Activated gamma-delta T cell treated with Interleukin-2 at 50 U/mL for 16 hours (primary cell): ENCODE data around the gene MTF1.
A peak's percentile ranks its signal among the peaks of the same experiment; 100 is the strongest.
"Not testable (repeated sequence)": the region's sequence is repeated elsewhere in the genome, so short reads cannot be mapped to it uniquely, and the experiment has no call there.

Experiments used
- DNase-seq: peaks from one replicate; pipeline ENCODE4 v3.0.0-alpha.2; 2020

Gene MTF1

DNA sequence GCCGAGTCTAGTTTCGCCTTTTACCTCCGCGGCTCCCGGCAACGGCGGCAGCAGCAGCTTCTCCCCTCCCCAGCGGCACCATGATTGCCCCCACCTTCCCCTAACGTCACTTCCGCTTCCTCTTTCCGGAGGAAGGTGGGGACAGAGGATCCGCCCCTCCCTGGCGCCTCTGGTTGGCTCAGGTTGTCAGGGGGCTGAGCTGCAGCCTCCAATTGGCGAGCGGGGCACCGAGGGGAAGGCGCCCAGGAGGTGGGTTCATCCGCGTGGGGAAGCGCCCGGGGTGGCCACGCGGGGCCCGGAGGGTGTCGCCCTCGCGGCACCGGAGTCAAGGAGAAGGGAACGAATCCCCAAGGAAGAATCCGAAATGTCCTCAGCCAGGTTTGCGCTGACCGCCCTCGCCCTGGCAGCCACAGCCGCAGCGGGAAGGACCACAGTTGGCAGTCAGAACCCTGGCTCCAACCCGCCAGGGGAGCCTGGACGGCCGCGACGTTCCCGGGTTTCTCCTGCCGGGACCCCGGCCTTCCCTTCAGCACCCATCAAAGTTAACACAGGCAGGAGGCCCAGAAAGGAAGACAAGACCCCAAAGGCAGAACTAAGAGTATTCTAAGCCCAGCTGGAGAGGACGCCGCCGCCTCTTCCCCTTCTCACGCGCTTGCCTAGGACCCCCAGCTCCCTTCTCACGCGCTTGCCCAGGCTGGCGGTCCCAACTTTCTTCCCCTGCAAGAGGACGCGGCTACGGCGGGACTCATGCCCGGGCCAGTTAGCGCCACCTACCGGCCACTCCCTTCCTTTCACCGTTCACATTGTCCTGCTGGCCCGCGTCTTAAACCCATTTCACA is at the start of gene MTF1:
MTF1 (minus strand) TSS at position 86 of the 839 bp plus-strand sequence. CDS start 1,934 bp downstream, outside the sequence.
- peak; percentile 97 for DNase-seq

DNA sequence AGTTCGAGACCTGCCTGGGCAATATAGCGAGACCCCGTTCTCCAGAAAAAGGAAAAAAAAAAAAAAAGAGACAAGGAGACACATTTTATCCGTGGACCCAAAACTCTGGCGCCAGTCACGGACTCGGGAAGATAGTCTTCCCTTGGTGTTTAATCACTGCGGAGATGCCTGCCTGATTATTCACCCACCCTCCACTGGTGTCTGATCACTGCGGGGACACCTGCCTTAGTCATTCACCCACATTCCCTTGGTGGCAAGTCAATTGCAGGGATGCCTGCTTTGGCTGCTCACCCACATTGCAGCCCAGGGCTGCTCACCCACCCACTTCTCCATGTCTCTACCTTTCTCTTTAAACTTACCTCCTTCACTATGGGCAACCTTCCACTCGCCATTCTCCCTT is 49.1 kb upstream of the MTF1 start:
- DNase-seq: not testable (repeated sequence)

DNA sequence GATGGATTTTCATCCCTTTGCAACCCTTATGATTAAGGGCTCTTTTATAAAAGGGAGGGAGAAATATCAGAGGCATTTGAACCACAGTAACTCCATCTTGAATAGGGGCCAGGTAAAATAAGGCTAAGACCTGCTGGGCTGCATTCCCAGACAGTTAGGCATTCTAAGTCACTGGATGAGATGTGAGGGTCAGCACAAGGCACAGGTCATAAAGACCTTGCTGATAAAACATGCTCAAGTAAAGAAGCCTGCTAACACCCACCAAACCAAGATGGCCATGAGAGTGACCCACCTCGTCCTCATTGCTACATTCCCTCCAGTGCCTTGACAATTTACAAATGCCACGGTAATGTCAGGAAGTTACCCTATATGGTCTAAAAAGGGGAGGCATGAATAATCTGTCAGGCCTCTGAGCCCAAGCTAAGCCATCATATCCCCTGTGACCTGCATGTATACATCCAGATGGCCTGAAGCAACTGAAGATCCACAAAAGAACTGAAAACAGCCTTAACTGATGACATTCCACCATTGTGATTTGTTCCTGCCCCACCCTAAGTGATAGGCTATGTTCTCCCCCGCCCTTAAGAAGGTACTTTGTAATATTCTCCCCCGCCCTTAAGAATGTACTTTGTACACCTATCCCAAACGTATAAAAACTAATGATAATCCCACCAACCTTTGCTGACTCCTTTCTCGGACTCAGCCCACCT is 48.2 kb upstream of the MTF1 start:
- not testable (repeated sequence) for DNase-seq

- not testable (repeated sequence) for DNase-seq
These were observed 47.2 kb upstream of the MTF1 start for GRCh38 chr1:37906591-37906990.

DNA sequence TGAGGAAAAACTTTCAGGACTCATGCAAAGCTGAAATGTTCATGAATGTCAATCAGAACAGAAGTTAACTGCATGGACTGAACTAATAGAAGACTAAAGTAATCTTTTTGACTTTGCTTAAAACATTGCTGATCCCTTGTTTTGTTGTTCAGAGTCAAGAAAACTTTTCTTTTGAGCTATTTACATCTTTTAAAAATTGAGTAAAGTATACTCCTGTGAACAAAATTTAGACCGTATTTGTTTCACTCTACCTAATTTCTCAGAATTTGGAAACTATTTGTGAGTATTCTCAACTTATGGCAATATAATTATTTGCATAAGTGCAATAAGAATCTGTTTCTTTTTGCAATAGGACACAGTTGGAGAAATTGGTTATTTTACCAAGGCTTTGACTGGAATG is 46.3 kb upstream of the MTF1 start:
- DNase-seq: no peak

DNA sequence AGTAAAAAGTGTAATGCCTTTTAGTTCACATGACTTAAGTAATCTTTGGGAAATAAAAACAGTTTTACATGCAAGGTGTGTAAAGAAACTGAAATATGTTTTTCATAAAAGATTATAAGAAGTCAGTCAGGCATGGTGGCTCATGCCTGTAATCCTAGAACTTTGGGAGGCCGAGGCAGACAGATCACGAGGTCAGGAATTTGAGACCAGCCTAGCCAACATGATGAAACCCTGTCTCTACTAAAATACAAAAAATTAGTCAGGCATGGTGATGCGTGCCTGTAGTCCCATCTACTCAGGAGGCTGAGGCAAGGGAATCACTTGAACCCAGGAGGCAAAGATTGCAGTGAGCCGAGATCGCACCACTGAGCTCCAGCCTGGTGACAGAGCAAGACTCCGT is 44.5 kb upstream of the MTF1 start:
- not testable (repeated sequence) for DNase-seq

DNA sequence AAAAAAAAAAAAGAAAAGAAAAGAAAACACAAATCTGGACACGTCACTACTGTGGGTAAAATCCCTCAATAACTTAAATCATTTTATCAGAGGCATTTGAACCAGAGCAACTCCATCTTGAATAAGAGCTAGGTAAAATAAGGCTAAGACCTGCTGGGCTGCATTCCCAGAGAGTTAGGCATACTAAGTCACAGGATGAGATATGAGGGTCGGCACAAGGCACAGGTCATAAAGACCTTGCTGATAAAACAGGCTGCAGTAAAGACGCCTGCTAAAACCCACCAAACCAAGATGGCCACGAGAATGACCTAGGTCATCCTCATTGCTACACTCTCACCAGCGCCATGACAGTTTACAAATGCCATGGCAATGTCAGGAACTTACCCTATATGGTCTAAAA is 43.6 kb upstream of the MTF1 start:
- DNase-seq: no peak

DNA sequence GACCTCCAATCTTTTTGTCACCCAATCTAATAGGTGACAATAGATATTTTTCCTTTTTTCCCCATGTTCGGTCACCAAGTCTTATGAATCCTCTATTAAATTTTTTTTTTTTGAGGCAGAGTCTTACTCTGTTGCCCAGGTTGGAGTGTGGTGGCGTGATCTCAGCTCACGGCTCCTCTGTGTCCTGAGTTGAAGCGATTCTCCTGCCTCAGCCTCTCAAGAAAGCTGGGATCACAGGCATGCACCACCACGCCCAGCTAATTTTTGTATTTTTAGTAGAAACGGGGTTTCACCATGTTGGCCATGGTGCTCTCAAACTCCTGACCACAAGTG is 42.5 kb upstream of the MTF1 start:
- no peak for DNase-seq

- no peak for DNase-seq
These were observed 42.0 kb upstream of the MTF1 start for GRCh38 chr1:37901191-37901892.

GRCh38 chr1:37897563-37897962 is 38.2 kb upstream of the MTF1 start:
- not testable (repeated sequence) for DNase-seq

GRCh38 chr1:37893673-37894072 is 34.3 kb upstream of the MTF1 start:
- no peak for DNase-seq

DNA sequence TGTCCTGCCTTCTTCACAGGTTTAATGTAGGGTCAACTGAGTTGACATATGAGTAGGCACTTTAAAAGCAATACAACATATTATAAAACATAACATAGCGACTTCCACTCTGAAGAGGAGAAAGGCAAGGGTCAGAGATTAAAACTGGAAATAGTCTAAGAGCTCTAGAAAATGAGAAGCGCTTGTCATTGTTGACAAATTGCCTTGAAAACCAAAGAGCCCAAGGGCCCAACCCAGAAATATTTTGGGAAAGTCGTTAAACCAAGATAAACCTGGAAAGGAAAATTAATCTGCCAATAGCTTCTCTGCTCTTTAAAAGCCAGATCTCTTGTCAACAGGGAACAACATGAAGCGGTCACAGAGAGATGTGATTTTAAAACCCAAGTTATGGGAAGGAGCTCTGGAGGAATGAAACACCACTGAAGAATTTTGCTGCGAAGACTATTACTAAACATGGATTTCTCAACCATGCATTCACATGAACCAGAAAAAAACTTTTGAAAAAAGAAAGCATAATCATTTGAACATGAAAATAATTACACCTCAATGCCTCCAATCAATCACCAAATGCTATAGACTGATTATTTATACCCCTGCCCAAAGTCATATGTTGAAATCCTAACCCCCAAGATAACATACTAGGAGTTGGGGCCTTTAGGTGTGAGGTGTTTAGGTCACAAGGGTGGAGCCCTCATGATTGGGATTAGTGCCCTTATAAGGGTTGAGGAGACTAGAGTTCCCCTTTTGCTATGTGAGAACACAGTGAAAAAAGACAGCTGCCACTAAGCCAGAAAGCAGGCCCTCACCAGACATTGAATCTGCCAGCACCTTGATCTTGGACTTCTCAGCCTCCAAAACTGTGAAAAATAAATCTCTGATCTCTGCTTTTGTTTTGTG is 33.0 kb upstream of the MTF1 start:
- no peak for DNase-seq

DNA sequence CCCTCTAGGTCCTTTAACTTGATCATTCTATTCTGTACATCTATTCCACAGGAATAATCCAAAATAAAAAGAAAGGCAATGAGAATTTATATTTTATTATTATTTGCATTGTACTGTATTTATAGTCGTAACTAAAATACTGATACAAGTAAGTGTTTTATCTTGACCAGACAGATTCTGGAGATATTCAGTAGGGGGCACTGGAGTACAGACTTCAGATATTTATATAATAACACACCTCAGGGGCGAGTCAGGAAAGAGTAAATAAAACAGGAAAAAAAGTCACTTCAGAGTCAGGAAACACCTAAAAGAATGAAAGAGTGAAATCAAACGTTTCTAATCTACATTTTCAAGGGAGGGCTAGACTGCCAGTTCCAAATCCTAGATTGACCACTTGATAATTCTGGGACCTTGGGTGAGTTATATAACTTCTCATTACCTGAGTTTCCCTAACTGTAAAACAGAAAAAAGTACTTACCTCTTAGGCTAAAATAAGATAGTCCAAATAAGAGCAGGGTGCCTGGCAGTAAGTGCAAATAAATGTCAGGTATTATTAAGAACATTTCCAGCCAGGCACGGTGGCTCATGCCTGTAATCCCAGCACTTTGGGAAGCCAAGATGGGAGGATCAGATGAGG is 31.1 kb upstream of the MTF1 start:
- no peak for DNase-seq

DNA sequence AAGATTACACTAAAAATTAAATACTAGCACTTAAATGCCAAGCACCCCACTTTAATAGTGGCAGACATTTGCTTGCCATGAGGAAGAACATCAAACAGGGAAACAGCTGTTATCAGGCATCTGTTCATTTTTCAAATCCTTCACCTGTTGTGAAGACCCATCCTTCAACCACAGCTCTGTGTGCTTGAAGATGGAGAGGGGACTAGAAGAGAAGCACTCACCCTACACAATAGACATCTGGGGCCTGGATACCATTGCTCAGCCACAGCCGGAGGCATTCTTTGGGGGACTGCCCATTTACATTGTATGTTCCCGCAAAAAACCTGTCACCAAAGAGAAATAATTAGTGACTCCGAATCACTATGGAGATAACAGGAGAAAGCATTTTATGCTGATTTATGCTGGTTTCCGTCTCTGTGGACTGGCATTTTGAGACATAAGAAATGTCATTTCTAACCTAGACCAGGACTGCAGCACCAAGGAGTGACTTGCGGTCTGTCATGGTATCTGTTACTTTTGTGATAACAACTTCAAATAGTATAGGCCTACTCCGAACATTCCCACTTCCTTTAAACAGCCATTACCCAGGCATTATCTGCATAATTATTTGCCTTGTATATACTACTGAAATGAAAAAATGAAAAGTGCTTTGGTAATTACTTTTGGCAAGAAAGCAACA is 28.8 kb upstream of the MTF1 start:
- DNase-seq: no peak

DNA sequence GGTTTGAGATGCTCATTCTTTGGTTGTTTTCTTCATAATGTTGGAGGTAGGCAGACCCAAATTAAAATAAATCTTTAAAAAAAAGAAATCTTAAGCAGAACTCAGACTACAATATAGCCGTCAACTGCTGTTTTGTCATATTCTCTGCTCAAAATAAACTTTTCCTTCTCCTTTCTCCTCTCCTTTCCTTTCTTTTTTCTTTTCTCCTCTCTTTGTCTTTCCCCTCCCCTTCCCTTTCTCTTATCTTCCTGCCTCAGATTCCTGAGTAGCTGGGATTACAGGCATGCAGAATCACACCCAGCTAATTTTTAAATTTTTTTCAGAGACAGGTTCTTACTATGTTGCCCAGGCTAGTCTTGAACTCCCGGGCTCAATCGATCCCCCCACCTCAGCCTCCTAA is 24.8 kb upstream of the MTF1 start:
- no peak for DNase-seq

DNA sequence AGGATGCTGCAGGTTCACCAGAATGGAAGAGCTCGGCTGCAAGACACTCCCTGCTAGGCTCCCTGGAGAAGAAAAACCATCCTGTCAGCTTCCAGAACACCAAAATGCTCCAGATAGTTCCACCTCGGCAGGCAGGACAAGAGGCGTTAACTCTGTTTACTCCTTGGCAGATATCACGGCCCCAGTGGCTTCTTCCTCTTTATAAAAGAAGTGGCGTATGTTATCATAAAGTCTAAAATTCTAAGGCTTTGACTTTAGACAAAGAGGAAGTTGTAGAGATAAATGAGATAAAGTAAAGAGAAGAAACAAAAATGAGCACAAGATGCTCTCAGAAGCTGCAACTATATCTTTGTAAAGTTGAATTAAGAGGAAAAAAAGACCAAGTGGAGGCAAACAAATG is 24.3 kb upstream of the MTF1 start:
- no peak for DNase-seq

DNA sequence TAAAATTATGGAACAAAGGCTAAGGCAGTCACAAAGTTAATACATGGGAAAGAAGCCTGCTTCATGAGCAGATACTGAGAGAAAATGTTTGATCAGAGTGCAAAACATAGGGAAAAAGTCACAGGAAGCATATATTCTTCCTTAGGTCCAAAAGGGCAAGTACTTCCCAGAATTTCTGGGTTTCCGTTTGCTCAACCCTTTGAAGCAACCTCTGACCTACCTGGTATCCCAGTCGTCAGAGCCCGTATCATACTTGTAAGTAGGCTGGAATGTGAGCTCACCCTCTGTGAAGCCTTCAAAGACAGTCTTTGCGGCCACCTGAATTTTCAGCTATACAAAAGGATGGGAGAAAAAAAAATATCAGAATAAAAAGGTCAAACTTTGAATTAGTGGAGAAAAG is 20.5 kb upstream of the MTF1 start:
- no peak for DNase-seq

GRCh38 chr1:37878071-37878470 is 18.7 kb upstream of the MTF1 start:
- no peak for DNase-seq

- no peak for DNase-seq
These were observed 16.4 kb upstream of the MTF1 start for GRCh38 chr1:37875833-37876232.

DNA sequence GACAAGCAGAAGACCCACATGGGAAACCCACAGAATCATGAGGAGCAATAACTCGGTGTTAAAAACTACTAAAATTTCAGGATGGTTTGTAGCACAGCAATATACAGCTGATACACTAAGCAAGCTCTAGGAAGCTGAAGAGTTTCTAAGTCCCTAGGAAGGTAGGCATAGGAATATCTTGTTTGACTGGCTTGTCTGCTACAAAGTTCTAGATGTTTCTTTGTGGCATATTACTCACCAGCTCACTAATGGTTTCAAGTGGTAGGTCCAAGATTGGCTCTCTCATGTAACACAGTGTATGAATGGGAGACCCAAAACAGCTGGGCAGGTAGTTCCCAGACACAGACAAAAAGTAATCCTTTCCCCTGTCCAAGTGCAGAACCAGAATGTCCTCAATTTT is 13.3 kb upstream of the MTF1 start:
- DNase-seq: no peak

DNA sequence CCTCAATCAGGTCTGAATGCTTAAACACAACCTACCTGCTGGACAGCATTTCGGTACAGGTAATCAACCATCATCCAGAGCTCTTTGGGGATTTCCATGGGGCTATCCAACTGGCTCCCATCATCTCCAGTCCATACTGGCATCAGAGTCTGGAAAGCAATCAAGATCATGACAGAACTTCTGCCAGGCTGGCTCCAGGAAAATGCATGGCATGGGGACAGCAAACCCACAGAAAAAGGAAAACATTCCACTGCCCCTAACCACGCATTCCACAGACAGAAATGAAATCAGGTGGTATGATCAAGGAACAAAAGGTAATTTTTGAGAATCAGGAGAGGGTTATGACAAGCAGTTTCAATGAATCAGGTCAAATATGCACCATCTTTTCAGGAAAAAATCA is 9.1 kb upstream of the MTF1 start:
- no peak for DNase-seq

DNA sequence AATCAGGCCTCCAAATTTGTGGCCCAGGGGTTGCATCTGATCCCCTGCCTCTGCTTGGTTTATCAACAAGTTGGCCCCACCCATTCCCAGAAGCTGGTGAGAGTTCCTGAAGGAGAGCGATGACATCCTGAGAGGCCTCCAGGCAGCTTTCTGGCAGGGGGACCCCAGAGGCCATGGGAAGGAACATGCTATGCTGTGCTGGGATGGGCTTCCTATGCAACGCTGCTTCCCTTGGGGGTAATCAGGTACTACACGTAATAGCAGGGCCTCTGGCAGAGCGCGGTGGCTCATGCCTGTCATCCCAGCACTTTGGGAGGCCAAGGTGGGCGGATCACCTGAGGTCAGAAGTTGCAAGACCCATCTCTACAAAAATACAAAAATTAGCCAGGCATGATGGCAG is 8.4 kb upstream of the MTF1 start:
- DNase-seq: no peak
